Transverse colon (tissue), 4 donors: ENCODE data around the gene NMU.

Experiments
- POLR2A ChIP-seq: fragments of 450-650 bp; IDR thresholded peaks from one replicate; pipeline ENCODE4 v1.6.1; 2016; ENCODE audit warnings: antibody characterized with exemption, mild to moderate bottlenecking, moderate library complexity
- POLR2AphosphoS5 ChIP-seq, 3 donors: sonication (generic); formaldehyde crosslinking; IDR thresholded peaks; one replicate each; pipeline ENCODE4 v1.6.1; 2016; ENCODE audit warnings: antibody characterized with exemption in 3 of 3
- TF ChIP-seq, protein P1 (sequence below), 5 experiments: fragments of 200-600 bp in 3 of 5; fragments of 450-650 bp in 2 of 5; sonication (generic) in 3 of 5; IDR thresholded peaks; 1 replicate in 2 of 5; 2 replicates in 3 of 5; pipeline ENCODE4 v1.5.1; 2016 to 2017; ENCODE audit warnings: antibody characterized with exemption in 5 of 5, inconsistent platforms in 3 of 5, mild to moderate bottlenecking in 2 of 5, moderate library complexity in 1 of 5

DNA sequence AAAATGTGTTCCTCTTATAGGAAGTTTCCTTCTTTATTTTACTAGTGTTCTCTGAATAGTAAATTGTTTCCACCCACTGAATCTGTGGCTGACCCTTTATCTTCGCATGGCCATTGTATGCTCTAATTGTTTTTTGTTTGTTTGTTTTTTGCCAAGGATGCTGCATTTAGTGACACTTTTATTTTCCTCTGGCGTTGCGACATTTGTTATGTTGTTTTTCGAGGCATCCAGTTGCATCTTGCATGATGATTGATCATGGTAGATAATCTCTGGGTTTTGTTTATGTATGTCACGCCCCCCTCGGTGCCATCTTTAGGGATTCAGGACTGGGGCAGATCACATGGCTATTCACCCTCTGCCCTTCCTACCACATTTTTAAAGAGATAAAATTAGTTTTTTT is 2.2 kb downstream of the NMU start:
- TF ChIP-seq POLR2A (no peak), POLR2AphosphoS5 (IDR thresholded peaks at IDR 0.05) (no peak)
- TF ChIP-seq, protein P1, sequence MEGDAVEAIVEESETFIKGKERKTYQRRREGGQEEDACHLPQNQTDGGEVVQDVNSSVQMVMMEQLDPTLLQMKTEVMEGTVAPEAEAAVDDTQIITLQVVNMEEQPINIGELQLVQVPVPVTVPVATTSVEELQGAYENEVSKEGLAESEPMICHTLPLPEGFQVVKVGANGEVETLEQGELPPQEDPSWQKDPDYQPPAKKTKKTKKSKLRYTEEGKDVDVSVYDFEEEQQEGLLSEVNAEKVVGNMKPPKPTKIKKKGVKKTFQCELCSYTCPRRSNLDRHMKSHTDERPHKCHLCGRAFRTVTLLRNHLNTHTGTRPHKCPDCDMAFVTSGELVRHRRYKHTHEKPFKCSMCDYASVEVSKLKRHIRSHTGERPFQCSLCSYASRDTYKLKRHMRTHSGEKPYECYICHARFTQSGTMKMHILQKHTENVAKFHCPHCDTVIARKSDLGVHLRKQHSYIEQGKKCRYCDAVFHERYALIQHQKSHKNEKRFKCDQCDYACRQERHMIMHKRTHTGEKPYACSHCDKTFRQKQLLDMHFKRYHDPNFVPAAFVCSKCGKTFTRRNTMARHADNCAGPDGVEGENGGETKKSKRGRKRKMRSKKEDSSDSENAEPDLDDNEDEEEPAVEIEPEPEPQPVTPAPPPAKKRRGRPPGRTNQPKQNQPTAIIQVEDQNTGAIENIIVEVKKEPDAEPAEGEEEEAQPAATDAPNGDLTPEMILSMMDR (IDR thresholded peaks at IDR 0.05): no peak
